T-helper 1 cell treated with Interleukin-12 subunit alpha and Interleukin-12 subunit beta and Interleukin-4 antibody, amounts not matched to agents 30 μg/mL and 1 μg/mL, for 36 hours (primary cell): ENCODE results near the gene SLC16A1.
"Not testable (repeated sequence)": the region's sequence is repeated elsewhere in the genome, so short reads cannot be mapped to it uniquely, and the experiment has no call there.

Source experiments
- H3K27ac Mint-ChIP-seq: one replicate; pipeline ENCODE4 v1.8.0; 2021; ENCODE audit warnings: mild to moderate bottlenecking, mixed read lengths
- H3K27me3 Mint-ChIP-seq: one replicate; pipeline ENCODE4 v1.8.0; 2021; ENCODE audit warnings: low read depth, mixed read lengths
- H3K36me3 Mint-ChIP-seq: one replicate; pipeline ENCODE4 v1.8.0; 2021; ENCODE audit warnings: low read depth, mixed read lengths
- H3K4me1 Mint-ChIP-seq: one replicate; pipeline ENCODE4 v1.8.0; 2021; ENCODE audit warnings: low read depth, mixed read lengths
- H3K4me3 Mint-ChIP-seq: one replicate; pipeline ENCODE4 v1.8.0; 2021; ENCODE audit warnings: mild to moderate bottlenecking, moderate library complexity, mixed read lengths
- H3K9me3 Mint-ChIP-seq: one replicate; pipeline ENCODE4 v1.8.0; 2021; ENCODE audit warnings: mixed read lengths

SLC16A1 gene, protein sequence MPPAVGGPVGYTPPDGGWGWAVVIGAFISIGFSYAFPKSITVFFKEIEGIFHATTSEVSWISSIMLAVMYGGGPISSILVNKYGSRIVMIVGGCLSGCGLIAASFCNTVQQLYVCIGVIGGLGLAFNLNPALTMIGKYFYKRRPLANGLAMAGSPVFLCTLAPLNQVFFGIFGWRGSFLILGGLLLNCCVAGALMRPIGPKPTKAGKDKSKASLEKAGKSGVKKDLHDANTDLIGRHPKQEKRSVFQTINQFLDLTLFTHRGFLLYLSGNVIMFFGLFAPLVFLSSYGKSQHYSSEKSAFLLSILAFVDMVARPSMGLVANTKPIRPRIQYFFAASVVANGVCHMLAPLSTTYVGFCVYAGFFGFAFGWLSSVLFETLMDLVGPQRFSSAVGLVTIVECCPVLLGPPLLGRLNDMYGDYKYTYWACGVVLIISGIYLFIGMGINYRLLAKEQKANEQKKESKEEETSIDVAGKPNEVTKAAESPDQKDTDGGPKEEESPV

DNA sequence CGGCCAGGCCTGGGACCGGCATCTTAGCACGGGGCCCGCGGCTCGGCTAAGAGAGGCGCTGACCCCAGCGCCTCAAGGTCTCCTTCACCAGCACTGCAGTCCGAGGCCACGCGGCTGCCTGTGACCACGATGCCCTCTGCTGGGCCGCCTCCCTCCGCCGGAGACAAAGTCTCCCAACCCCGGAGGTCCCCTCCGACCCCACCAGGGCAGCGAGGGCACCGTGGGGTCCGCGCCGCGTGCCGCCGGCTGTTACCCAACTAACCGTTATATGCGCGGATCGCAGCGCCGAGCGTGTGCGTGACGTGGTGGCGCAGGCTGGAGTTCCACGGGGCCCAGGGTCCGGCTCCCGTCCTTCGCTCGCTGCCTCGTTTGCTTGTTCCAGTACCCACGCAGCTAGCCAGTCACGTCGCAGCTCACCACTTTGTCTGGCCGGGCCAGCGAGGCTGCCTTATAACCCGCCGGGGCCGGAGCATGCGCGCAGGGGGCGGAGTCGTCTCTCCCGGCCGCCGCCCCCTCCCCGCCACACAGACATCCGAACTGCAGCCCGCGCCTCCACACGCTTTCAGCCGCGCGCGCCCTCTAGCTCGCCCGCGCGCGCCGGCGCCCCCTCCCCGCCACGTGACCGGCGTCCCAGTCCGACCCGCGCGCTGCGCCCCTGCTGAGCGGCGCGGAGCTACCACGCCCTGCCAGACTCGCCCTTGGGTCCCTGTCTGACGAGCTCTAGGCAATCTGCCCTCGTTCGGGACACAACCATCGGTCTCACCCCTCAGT is at the start of gene SLC16A1:
TSS of gene SLC16A1 (minus strand) at position 424 of the 771 bp plus-strand sequence. CDS start 26,888 bp downstream, outside the sequence.
- H3K36me3 Mint-ChIP-seq = peaks cover 17% of the 10 kb centered on the region
- no peaks in the 10 kb centered on the region for H3K9me3 Mint-ChIP-seq
- H3K27me3 Mint-ChIP-seq = no peaks in the 10 kb centered on the region
- H3K4me1 Mint-ChIP-seq = peaks cover 44% of the 10 kb centered on the region
- H3K27ac Mint-ChIP-seq = peak within 1 kb of the TSS; percentile 87
- H3K4me3 Mint-ChIP-seq = peak within 1 kb of the TSS; percentile 89

DNA sequence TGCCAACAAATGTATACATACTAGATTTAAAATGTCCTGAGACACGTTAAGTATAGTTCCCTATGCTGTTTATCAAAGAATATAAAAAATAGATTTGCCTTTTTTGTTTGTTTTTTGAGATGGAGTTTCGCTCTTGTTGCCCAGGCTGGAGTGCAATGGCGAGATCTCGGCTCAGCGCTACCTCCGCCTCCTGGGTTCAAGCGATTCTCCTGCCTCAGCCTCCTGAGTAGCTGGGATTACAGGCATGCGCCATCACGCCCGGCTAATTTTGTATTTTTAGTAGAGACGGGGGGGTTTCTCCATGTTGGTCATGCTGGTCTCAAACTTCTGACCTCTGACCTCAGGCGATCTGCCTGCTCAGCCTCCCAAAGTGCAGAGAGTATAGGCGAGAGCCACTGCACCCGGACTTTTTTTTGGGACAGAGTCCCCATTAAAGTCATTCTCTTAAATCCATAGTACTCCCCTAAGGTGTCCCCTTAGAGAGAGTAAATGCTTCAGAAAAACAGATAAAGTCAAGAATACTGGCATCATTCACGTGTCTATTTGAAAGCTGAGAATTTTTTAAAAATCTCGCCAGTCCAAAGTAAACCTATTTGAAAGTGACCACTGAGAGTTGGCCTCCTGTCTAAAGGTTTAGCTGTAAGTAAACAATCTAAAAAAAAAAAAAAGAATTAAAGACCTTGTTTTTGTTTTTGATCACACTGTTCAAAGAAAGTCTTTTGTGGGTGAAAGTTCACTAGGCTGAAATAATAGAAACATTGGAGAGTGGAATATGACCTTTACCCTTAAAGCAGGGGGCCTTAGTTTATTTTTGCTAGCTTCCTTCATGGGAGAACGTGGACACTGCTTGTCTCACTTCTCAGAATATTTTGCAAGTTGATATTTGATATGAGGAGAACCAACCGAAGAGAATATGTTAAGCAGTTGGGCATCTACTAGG is 48.0 kb upstream of the SLC16A1 start:
- no peaks in the 10 kb centered on the region for H3K4me1 Mint-ChIP-seq
- H3K27me3 Mint-ChIP-seq = no peaks in the 10 kb centered on the region
- H3K9me3 Mint-ChIP-seq = no peaks in the 10 kb centered on the region
- H3K27ac Mint-ChIP-seq = no peak overlapping the region
- H3K36me3 Mint-ChIP-seq = peaks cover 13% of the 10 kb centered on the region
- H3K4me3 Mint-ChIP-seq = no peak overlapping the region

DNA sequence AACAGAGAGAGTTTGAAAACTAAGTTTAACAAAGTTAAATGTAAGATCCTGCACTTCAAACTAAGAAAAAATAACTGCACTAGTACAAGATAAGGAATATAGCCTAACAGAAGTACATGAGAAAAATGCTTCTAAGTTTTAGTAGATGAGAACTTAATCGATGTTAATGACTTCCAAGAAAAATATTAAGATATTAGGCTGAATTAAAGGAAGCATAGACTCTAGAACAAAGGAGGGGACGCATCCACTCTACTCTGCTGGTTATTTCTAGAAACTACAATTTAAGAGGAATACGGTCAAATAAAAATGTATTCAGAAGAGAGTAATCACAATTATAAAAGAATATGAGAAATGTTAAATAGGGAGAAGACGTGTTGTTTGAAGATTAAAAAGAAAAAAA is 46.3 kb upstream of the SLC16A1 start:
- Mint-ChIP-seq H3K27ac (no peak overlapping the region), H3K4me3 (no peak overlapping the region), H3K9me3 (no peaks in the 10 kb centered on the region), H3K4me1 (no peaks in the 10 kb centered on the region), H3K27me3 (no peaks in the 10 kb centered on the region), H3K36me3 (peaks cover 12% of the 10 kb centered on the region)

DNA sequence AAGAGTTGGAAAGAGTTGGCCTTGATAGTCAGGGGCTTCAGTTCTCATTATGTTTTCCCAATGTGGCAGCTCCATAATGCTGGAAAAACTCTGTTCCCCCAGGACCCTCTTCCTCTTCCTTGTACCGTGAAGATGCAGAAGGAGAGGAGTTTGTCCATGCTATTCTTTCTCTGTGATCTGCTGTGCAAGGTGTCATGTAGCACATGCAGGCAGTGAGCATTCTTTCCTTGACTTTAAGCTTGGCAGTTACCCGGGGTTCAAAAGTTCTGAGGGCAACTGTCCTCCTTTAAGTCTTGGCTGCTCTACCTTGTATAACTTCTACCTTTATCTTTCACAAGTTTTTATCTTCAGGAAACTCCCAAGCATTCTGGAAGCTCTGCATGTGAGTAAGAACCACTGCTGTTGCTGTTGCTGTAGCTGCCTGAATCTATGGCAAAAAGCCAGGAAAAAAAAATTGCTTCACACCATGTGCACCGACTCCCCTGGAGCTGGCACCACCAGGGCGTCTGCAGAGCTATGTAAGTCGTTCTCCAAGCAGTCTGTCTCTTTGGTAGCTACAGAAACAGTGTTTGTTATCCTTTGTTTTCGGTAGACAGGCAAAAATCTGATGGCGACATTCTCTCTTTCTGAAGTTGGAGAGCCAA is 42.7 kb upstream of the SLC16A1 start:
- H3K4me1 Mint-ChIP-seq = peaks cover 2% of the 10 kb centered on the region
- H3K9me3 Mint-ChIP-seq = no peaks in the 10 kb centered on the region
- H3K27me3 Mint-ChIP-seq = no peaks in the 10 kb centered on the region
- no peak overlapping the region for H3K27ac Mint-ChIP-seq
- peaks cover 16% of the 10 kb centered on the region for H3K36me3 Mint-ChIP-seq
- H3K4me3 Mint-ChIP-seq = no peak overlapping the region

DNA sequence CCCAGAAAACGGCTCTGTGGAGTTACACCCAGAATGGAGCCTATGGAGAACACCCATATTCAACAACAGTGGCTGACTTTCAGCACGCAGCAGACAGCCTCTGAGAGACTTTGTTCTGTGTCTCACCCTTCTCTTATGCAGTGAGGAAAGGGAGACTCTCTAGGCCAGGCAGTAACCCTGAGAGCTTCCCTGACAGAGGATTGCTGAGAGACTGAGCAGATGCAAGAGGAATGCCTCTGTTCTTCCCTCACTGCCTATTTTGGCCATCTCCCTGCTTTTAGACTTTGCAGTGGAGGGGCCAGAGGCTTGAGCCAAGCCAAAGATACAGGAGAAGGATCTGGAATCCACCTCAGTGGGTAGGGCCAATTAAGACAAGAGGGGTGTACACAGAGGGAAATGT is 41.8 kb upstream of the SLC16A1 start:
- Mint-ChIP-seq H3K4me3 (no peak overlapping the region), H3K27me3 (no peaks in the 10 kb centered on the region), H3K27ac (no peak overlapping the region), H3K4me1 (peaks cover 2% of the 10 kb centered on the region), H3K9me3 (no peaks in the 10 kb centered on the region), H3K36me3 (peaks cover 16% of the 10 kb centered on the region)

DNA sequence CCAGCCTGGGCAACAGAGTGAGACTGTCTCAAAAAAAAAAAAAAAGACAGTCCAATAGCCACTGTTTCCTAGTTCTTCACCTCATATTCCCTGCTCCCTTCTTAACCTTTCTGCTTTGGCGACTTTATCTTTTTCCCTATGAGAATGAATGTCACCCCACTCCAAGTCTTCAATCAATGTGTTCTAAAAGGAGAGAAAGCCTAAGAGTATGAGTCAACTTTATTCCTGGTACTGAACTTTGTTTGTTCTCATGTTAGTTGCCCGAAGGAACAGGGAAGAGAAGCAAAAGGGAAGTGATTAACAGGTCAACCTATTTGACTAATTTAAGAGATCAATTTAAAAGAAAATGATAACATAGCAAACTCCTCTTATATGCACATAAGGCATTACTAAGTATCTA is 39.9 kb upstream of the SLC16A1 start:
- Mint-ChIP-seq H3K4me3 (no peak overlapping the region), H3K36me3 (peaks cover 10% of the 10 kb centered on the region), H3K27ac (no peak overlapping the region)

DNA sequence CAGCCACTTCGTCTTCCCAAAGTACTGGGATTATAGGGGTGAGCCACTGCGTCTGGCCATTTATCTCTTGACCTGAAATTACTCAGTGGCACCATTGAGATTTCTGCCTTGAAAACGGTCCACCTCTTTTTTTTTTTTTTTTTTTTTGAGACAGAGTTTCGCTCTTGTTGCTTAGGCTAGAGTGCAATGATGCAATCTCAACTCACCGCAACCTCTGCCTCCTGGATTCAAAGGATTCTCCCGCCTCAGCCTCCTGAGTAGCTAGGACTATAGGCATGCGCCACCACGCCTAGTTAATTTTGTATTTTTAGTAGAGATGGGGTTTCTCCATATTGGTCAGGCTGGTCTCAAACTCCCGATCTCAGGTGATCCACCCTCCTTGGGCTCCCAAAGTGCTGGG is 39.0 kb upstream of the SLC16A1 start:
- not testable (repeated sequence) for H3K27ac Mint-ChIP-seq, H3K9me3 Mint-ChIP-seq, H3K4me1 Mint-ChIP-seq, H3K27me3 Mint-ChIP-seq, H3K4me3 Mint-ChIP-seq
- peaks cover 10% of the 10 kb centered on the region for H3K36me3 Mint-ChIP-seq

More for the DNA sequence above, 39.9 kb upstream of the SLC16A1 start:
- Mint-ChIP-seq H3K4me1 (peaks cover 2% of the 10 kb centered on the region), H3K27me3 (no peaks in the 10 kb centered on the region), H3K9me3 (no peaks in the 10 kb centered on the region)

DNA sequence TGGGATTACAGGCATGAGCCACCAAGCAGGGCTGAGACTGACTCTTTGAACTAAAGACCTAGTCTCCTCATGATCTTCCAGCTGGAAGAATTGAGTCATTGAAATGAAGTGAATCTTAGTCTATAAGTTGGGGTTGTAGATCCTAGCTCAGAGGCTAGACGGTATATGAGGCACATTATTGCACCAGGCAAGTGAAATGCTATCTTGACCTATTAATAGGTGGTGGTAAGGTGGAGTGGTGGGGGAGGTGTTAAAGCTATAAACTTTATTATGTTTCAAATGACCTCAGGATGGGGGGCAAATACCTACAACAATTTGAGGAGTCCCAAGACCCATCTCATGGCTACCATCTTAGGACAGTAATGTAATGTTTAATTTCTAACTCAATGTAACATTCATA is 36.8 kb upstream of the SLC16A1 start:
- peaks cover 7% of the 10 kb centered on the region for H3K36me3 Mint-ChIP-seq

DNA sequence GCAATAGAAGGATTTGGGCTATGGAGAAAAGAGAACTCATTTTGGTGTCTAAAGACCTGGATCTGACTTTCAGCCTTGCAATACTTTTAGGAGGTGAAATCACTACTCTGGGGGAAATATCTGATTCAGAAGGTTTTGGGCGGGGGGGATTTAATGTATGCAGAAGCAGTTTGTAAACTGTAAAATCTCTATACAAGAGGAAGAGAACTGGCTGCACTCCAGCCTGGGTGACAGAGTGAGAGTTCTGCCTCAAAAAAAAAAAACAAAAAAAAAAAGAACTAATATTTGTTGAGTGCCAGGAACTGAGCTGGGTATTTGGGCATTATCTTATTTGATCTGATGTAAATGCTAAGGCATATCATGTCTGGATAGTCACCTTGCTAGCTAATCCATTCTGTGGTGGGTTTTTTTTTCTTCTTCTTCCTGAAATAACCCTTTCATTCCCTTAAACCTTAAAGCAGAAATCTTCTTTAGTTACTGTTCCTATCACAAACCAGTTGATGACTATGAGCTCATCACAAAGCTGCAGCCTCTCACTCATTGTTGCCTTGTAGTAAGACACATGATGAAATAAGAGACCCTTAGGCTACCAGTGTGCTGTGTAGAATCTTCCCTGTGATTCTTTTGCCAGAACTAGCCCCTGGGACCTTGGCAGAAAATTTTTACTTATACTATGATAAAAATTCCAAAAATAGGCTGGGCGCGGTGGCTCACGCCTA is 35.6 kb upstream of the SLC16A1 start:
- Mint-ChIP-seq H3K4me1 (peaks cover 2% of the 10 kb centered on the region), H3K4me3 (no peak overlapping the region), H3K9me3 (no peaks in the 10 kb centered on the region), H3K36me3 (peaks cover 4% of the 10 kb centered on the region), H3K27me3 (no peaks in the 10 kb centered on the region), H3K27ac (no peak overlapping the region)

More for the DNA sequence above, 36.8 kb upstream of the SLC16A1 start:
- Mint-ChIP-seq H3K4me1 (peaks cover 2% of the 10 kb centered on the region), H3K27ac (no peak overlapping the region), H3K9me3 (no peaks in the 10 kb centered on the region), H3K27me3 (no peaks in the 10 kb centered on the region), H3K4me3 (no peak overlapping the region)

DNA sequence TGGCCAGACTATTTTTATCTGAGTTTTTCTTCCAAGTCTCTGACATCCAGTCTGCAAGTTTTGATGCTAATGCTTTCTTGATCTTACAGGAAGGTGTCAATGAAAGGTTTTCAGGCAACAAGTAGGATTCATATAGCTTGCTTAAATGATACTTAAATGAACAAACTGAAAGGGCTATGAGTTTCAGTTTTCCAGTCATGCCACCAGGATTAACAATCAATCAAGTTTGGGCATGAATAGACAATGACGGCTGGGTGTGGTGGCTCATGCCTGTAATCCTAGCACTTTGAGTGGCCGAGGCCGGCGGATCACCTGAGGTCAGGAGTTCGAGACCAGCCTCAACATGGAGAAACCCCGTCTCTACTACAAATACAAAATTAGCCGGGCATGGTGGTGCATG is 34.3 kb upstream of the SLC16A1 start:
- H3K27me3 Mint-ChIP-seq = no peaks in the 10 kb centered on the region
- no peak overlapping the region for H3K4me3 Mint-ChIP-seq
- peaks cover under 1% of the 10 kb centered on the region for H3K36me3 Mint-ChIP-seq
- H3K27ac Mint-ChIP-seq = no peak overlapping the region
- peaks cover 2% of the 10 kb centered on the region for H3K4me1 Mint-ChIP-seq
- no peaks in the 10 kb centered on the region for H3K9me3 Mint-ChIP-seq

DNA sequence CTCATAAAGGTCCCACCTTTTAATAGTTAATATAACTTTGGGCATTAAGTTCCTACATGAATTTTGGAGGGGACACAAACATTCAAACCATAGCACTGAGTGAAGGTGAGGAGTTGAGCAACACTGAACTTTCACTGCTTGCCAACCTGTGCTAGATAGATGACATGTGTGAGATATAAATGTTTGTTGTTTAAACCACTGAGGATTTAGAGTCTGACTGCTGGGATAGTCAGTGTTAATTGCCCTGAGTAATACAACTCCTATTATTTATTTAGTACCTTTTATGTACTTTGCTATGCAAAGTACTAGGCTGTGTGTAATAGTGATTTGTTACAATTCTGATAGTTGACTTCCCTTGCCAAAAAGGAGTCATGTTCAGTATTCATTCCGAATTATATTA is 32.4 kb upstream of the SLC16A1 start:
- H3K9me3 Mint-ChIP-seq = no peaks in the 10 kb centered on the region
- no peak overlapping the region for H3K4me3 Mint-ChIP-seq
- H3K27me3 Mint-ChIP-seq = no peaks in the 10 kb centered on the region
- H3K4me1 Mint-ChIP-seq = peaks cover 2% of the 10 kb centered on the region
- H3K36me3 Mint-ChIP-seq = no peaks in the 10 kb centered on the region
- H3K27ac Mint-ChIP-seq = no peak overlapping the region

DNA sequence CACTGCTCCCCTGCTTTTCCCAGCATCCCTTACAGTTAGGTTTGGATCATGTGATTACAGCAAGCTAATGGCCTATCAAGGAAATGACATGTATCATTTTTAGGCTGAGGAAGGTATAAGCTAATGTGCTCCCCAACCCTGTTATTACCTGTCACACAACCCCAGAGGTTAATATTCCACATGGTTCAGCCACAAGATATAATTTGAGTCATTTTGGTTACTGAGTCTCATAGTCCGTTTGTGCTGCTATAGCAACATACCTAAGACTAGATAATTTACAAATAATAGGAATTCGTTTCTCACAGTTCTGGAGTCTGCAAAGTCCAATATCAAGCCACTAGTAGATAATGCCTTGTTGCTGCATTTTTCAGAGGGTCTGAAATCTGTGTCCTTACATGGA is 29.1 kb upstream of the SLC16A1 start:
- Mint-ChIP-seq H3K9me3 (no peaks in the 10 kb centered on the region), H3K4me3 (no peak overlapping the region), H3K36me3 (no peaks in the 10 kb centered on the region), H3K4me1 (peaks cover 2% of the 10 kb centered on the region), H3K27me3 (no peaks in the 10 kb centered on the region), H3K27ac (no peak overlapping the region)

DNA sequence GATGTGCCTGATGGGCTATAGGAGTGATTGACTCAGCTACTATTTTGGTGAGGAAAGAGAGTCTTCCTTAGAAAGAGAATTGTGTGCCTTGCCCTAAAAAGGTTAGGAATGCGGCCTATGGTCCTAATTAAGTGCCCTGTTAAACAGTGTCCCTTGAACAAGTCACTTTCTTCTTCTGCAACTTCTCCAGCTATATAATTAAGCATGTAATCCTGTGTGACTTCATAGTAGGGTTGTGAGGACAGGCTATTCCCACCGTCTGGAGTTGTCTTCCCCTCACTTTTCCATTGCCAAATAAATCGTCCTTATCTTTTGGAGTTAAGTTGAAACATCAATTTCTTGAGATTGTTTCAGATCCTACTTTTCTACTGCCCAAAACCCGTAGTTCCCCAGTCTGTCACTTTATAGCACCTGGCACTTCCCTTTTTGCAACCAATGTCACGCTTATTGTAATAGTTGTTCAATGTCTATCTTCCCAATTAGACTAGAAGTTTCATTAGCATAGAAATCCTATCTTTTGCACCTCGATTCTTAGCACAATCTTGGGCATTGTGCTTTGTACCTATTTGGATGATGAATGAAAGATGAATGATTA is 27.6 kb upstream of the SLC16A1 start:
- no peak overlapping the region for H3K4me3 Mint-ChIP-seq
- H3K36me3 Mint-ChIP-seq = no peaks in the 10 kb centered on the region
- no peak overlapping the region for H3K27ac Mint-ChIP-seq
- peaks cover 2% of the 10 kb centered on the region for H3K4me1 Mint-ChIP-seq
- H3K27me3 Mint-ChIP-seq = no peaks in the 10 kb centered on the region
- H3K9me3 Mint-ChIP-seq = no peaks in the 10 kb centered on the region
